22Rv1 (cell line): ENCODE data around the gene PCNP.

ENCODE experiments used
- CTCF ChIP-seq: fragments of 450-650 bp; IDR thresholded peaks from 2 replicates; pipeline ENCODE4 v1.5.1; 2017; ENCODE audit warnings: mild to moderate bottlenecking
- ZFX ChIP-seq: fragments of 450-650 bp; IDR thresholded peaks from 2 replicates; pipeline ENCODE4 v1.6.1; 2017; ENCODE audit warnings: antibody characterized with exemption, borderline replicate concordance

GRCh38 chr3:101643009-101643844 lies 69.2 kb downstream of the PCNP start:
- no peak for TF ChIP-seq CTCF
- TF ChIP-seq ZFX, result no peak
